NT2/D1 (cell line): ENCODE data around the gene ITPKB.

Source experiments
- DNase-seq: peaks from one replicate; pipeline ENCODE4 v3.0.0-alpha.2; 2011; ENCODE audit warnings: low read depth, low spot score
- H3K27me3 ChIP-seq: 2 replicates; pipeline ENCODE4 v1.6.0; 2011; ENCODE audit warnings: mild to moderate bottlenecking; ENCODE audit not compliant: insufficient read length, insufficient read depth
- H3K36me3 ChIP-seq: 2 replicates; pipeline ENCODE4 v1.6.1; 2011; ENCODE audit warnings: mild to moderate bottlenecking, low read length, mixed read lengths; ENCODE audit not compliant: insufficient read depth, insufficient read length
- H3K4me1 ChIP-seq: 2 replicates; pipeline ENCODE4 v1.5.1; 2011; ENCODE audit not compliant: insufficient read depth, insufficient read length
- H3K4me3 ChIP-seq: 2 replicates; pipeline ENCODE4 v1.5.1; 2011; ENCODE audit warnings: low read depth; ENCODE audit not compliant: insufficient read length
- H3K9ac ChIP-seq: 2 replicates; pipeline ENCODE4 v1.6.0; 2011; ENCODE audit warnings: low read depth; ENCODE audit not compliant: insufficient read length
- H3K9me3 ChIP-seq: 2 replicates; pipeline ENCODE4 v1.5.1; 2011; ENCODE audit warnings: mild to moderate bottlenecking, low read length; ENCODE audit not compliant: insufficient read depth
- SUZ12 ChIP-seq: IDR thresholded peaks from 2 replicates; pipeline ENCODE4 v1.6.1; 2011; ENCODE audit not compliant: insufficient read length, insufficient read depth; ENCODE audit errors: extremely low read depth
- YY1 ChIP-seq: IDR thresholded peaks from 2 replicates; pipeline ENCODE4 v1.6.1; 2011; ENCODE audit not compliant: insufficient read length, insufficient read depth
- ZNF274 ChIP-seq: IDR thresholded peaks from 2 replicates; pipeline ENCODE4 v1.6.1; 2011; ENCODE audit warnings: mild to moderate bottlenecking, low read depth, low read length

Gene ITPKB

DNA sequence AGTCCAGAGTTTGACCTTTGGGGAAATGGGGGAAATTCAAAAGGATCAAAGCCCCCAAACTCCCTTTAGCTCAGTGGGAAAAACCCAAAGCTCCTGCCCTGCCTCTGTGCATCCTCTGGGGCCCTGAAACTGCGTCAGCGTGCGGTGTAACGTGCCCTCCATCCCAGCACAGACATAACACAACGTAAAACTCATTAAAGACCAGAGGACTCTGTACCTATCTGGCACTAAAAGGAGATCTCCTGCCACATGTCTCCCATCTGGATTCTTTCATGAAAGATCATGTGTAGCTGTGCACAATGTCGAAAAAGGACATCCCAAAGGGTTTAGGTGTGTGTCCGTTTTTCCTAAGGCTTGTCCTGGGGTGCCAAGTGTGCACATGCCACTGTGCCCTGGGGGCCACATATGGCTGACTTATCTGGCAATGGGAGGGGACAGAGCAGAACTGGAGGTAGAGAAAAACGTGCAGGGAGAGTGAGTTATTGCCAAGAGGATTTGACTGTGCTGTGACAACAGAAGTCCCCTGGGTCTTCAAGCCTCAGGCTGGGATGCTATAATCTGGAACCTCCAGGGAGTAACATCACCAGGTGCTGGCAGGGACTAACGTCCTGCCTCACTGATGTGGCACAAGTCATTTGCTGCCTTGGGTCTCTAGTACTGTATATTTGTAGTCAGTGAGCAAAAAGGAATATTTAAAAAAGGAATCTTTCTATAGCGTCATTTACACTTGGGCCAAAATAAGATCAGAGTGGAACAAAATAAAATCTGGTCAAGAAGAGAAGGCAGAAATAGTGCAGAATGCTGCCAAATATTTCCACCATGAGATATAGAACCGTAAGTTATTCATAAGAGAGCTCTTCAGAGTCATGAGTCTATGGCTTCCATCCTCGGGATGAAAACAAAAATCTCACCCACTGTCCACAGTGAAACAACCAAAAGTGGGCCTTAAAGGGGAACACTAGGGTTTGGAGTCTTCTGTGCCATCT is 52.3 kb downstream of the ITPKB start:
- no peak for DNase-seq
- TF ChIP-seq ZNF274 (no peak), YY1 (no peak), SUZ12 (no peak)
- Histone ChIP-seq H3K27me3 (peaks cover 13% of the 10 kb centered on the region), H3K4me1 (peaks cover 16% of the 10 kb centered on the region), H3K4me3 (no peak overlapping the region), H3K9me3 (no peaks in the 10 kb centered on the region), H3K9ac (no peak overlapping the region), H3K36me3 (peaks cover 20% of the 10 kb centered on the region)

DNA sequence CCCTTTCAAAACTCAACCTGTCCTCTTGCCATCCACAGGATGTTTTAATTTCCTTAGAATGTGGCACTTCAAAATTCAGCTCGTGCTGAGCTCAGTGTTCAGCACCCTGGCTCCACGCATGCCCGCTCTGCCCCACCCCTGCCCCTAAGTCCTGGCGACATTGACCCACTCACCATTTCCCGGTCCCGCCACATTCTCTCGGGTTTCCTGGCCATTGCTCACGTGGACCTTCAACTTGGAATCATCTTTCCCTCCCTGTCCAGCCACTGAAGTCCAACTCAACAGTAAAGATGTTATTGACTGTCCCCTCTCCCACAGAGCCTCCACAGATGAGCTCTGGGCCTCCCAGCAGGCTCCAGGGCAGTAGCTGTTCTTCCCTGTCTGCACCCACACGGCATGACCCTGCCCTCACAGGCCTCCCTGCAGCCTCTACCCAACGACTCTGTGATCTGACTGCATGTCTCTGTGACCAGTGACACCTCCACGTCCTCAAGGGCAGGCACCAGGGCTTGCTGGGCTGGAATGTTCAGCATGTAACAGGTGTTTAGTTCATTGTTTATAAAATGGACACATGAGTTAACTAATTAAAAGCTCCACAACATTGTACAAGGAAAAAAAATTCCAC is 53.8 kb downstream of the ITPKB start:
- H3K27me3 ChIP-seq, result peaks cover 22% of the 10 kb centered on the region
- H3K4me3 ChIP-seq, result no peak overlapping the region
- peaks cover 16% of the 10 kb centered on the region for H3K36me3 ChIP-seq
- no peak overlapping the region for H3K9ac ChIP-seq
- TF ChIP-seq YY1, result no peak
- TF ChIP-seq SUZ12, result no peak
- TF ChIP-seq ZNF274, result no peak
- H3K9me3 ChIP-seq, result no peaks in the 10 kb centered on the region
- no peak for DNase-seq
- peaks cover 23% of the 10 kb centered on the region for H3K4me1 ChIP-seq

DNA sequence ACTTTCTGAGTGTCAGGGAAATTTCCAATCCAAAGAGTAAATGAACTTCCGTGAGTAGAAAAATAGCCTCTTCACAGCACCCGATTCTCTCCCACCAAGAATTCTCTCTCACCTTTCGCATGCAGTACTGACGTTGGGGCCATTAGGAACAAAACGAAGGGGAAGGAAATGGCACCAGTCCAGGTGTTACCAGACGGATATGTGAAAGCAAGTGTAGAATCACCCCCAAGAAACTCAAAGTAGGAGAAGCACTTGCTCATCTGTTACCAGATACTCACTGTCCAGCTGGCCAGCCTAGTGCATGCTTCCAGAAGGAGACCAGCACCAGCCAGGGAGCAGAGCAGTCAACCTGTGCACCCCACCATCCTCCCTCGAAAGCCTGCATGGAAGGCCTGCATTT is 55.1 kb downstream of the ITPKB start:
- no peak for DNase-seq
- no peak overlapping the region for H3K4me3 ChIP-seq
- no peaks in the 10 kb centered on the region for H3K9me3 ChIP-seq
- peaks cover 23% of the 10 kb centered on the region for H3K27me3 ChIP-seq
- peaks cover 22% of the 10 kb centered on the region for H3K4me1 ChIP-seq
- no peak for TF ChIP-seq SUZ12
- TF ChIP-seq YY1, result no peak
- TF ChIP-seq ZNF274, result no peak
- peaks cover 13% of the 10 kb centered on the region for H3K36me3 ChIP-seq
- no peak overlapping the region for H3K9ac ChIP-seq

DNA sequence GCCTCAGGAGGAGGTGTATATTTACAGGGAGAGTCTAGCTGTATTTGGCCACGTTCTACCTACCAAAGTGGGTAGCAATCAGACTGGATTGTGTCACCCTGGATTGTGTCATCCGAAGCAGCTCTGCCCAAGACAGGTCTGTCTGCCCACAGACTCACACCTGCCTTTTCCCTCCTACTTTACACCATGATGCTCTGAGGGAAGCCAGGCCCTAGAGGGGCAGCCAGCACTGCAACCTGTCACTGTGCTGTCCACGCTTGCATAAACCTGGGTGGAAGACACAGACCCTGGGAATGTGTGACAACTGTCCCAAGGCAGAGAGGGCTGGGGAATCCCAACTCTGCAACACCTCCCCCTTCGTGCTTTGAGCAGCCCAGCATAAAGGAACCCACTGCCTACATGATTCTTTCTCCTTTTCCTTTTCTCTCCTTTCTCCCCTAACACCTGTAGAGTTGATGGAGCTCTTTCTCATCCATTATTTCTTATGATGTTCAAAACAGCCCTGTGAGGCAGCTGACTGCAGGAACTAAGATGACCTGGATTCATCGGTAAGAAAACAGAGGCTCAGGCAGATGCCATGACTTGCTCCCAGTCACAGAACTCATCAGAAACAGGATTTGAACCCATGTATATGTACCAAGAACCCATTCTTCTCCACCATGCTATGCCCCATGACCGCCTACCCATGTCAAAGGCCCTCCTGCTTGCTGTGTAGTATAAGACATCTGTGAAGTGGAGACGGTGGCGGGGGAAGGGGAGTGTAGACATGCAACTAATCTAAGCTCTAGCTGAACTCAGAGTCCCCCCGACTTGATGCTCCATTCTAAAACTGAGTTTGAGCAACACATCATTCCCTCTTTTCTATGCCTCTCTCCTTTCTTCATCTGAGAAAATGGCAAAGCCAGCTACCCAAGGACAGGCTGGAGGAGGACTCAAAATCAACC is 55.9 kb downstream of the ITPKB start:
- H3K4me1 ChIP-seq, result peaks cover 21% of the 10 kb centered on the region
- H3K9me3 ChIP-seq, result no peaks in the 10 kb centered on the region
- H3K36me3 ChIP-seq, result peaks cover 15% of the 10 kb centered on the region
- H3K27me3 ChIP-seq, result peaks cover 28% of the 10 kb centered on the region
- H3K4me3 ChIP-seq, result no peak overlapping the region
- TF ChIP-seq YY1 (no peak), ZNF274 (no peak), SUZ12 (no peak)
- DNase-seq, result no peak
- H3K9ac ChIP-seq, result no peak overlapping the region

DNA sequence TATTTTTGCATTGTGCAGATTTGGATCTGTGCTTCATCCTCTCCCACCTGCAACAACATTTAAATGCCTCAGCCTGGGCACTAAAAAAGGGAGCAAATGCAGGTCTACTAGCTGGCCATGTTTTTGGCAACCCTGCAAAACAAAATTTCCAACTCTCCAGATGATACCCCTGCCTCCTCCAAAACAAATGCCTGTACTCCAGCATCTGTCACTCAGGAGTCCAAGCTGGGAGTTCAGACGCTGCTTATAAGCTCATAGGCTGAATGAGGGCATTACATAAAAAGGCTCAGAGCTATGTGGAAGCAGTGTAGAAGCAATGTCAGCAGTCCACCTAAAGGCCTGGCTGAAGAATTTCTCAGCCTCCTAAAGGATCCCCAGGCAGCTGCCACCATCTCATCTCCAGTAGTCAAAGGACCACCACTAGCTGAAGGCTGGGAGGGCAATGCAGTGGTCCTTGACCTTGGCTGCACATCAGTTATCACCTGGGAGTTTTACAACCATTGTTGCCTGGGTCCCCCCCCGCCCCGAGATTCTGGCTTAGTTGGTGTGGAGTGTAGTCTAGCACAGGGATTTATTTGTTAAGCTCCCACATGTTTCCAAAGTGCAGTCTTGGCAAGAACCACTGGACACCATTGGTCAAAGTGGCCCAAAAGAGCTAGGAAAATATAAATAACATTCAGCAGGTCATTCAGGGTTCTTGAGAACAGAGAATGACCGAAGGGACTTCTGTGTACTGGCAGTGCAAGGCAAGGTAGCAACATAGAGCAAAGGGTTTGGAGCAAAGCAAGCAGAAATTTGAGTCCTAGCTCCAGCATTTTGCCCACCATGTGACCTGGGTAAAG is 57.2 kb downstream of the ITPKB start:
- H3K9ac ChIP-seq, result no peak overlapping the region
- H3K4me1 ChIP-seq, result peaks cover 28% of the 10 kb centered on the region
- H3K27me3 ChIP-seq, result peaks cover 28% of the 10 kb centered on the region
- H3K9me3 ChIP-seq, result no peaks in the 10 kb centered on the region
- peaks cover 15% of the 10 kb centered on the region for H3K36me3 ChIP-seq
- TF ChIP-seq ZNF274 (no peak), SUZ12 (no peak), YY1 (no peak)
- no peak for DNase-seq
- no peak overlapping the region for H3K4me3 ChIP-seq

DNA sequence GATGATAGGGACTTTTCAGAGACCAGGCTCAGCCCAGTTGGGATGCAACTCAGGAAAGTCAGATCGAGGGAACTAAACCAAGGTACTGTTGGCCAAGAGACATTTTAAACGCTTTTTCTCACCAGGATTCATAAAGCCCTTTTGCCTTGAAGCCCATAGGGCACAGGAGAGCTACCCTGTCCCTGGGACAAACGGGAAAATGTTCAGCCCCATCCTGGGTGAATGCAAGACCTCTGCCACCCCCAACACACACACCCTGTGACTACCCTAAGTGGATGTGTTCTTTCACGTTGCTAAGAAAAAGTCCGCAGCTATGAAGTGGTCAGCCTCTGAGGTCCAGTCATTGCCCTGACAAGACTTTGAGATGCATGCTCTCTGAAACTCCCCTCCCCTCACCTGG is 58.4 kb downstream of the ITPKB start:
- Histone ChIP-seq H3K36me3 (peaks cover 11% of the 10 kb centered on the region), H3K9me3 (no peaks in the 10 kb centered on the region), H3K4me1 (peaks cover 29% of the 10 kb centered on the region), H3K27me3 (peaks cover 28% of the 10 kb centered on the region), H3K9ac (peak overlapping the region; percentile 36), H3K4me3 (no peak overlapping the region)
- TF ChIP-seq YY1 (no peak), SUZ12 (no peak)
- no peak for DNase-seq
